Suprapubic skin (tissue), 4 donors: ENCODE results near the gene C1orf87. TPM values are rescaled to one million over a fixed set of nuclear protein-coding genes. Genes with fewer than 3 reads are reported as not detected.

Experiments used
- DNase-seq, 2 donors: peaks; one replicate each; pipeline ENCODE4 v3.0.0-alpha.2; 2019; ENCODE audit warnings: low spot score in 2 of 2
- H3K27ac ChIP-seq: fragments of 200-600 bp; sonication (generic); one replicate; pipeline ENCODE4 v1.5.1; 2019
- H3K27me3 ChIP-seq: fragments of 200-600 bp; sonication (generic); one replicate; pipeline ENCODE4 v1.5.1; 2019
- H3K36me3 ChIP-seq: fragments of 200-600 bp; sonication (generic); one replicate; pipeline ENCODE4 v1.5.1; 2019
- H3K4me1 ChIP-seq: fragments of 200-600 bp; sonication (generic); one replicate; pipeline ENCODE4 v1.5.1; 2019
- H3K4me3 ChIP-seq: fragments of 200-600 bp; sonication (generic); one replicate; pipeline ENCODE4 v1.5.1; 2019; ENCODE audit warnings: mild to moderate bottlenecking
- H3K9me3 ChIP-seq: fragments of 200-600 bp; sonication (generic); one replicate; pipeline ENCODE4 v1.5.1; 2019
- EP300 ChIP-seq: sonication (generic); formaldehyde crosslinking; IDR thresholded peaks from one replicate; pipeline ENCODE4 v1.6.1; 2017; ENCODE audit warnings: antibody characterized with exemption
- POLR2A ChIP-seq, 2 donors: fragments of 450-650 bp; IDR thresholded peaks; one replicate each; pipeline ENCODE4 v1.6.1; 2017; ENCODE audit warnings: antibody characterized with exemption in 2 of 2, mild to moderate bottlenecking in 2 of 2, moderate library complexity in 2 of 2
- POLR2AphosphoS5 ChIP-seq, 3 donors: sonication (generic); formaldehyde crosslinking; IDR thresholded peaks; one replicate each; pipeline ENCODE4 v1.6.1; 2017; ENCODE audit warnings: antibody characterized with exemption in 3 of 3
- WGBS: methylation state at CpG from one replicate; pipeline ENCODE4 v1.1.5; 2018; 5-methylcytosine and 5-hydroxymethylcytosine counted together
- total RNA-seq, 4 donors: library from RNA; depleted of rRNA; stranded (reverse); fragments of >200 nt; gene quantifications; one replicate each; pipeline ENCODE4 v1.1.0, GENCODE V29; 2016
- TF ChIP-seq, protein P1 (sequence below), 2 donors: fragments of 200-600 bp in 1 of 2; fragments of 450-650 bp in 1 of 2; sonication (generic) in 1 of 2; IDR thresholded peaks; one replicate each; pipeline ENCODE4 v1.5.1; 2016 to 2019; ENCODE audit warnings: antibody characterized with exemption in 2 of 2, mild to moderate bottlenecking in 1 of 2, moderate library complexity in 1 of 2

C1orf87 gene
- total RNA-seq, 4 donors from 2014 or later = not detected

DNA sequence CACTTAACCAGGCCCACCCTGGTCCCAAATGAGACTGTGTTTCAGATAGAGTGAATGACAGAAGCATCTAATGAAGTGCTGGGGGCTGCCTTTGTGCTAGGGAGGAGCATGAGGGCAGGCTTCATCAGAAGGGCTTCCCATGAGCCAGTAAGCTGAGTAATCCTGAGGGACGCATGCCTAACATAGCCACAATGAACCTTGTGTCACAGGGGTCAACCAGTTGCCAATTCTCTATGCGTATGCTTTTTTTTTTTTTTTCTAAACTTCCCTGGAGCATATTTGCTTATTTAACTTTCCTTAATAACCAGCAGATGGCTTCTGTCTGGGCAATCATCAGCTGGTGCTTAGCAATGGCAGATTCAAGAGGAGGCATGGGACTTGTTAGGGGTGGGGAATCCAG is 121.5 kb downstream of the C1orf87 start:
- WGBS = 58% methylated on average over 2 of the region's 2 CpGs

DNA sequence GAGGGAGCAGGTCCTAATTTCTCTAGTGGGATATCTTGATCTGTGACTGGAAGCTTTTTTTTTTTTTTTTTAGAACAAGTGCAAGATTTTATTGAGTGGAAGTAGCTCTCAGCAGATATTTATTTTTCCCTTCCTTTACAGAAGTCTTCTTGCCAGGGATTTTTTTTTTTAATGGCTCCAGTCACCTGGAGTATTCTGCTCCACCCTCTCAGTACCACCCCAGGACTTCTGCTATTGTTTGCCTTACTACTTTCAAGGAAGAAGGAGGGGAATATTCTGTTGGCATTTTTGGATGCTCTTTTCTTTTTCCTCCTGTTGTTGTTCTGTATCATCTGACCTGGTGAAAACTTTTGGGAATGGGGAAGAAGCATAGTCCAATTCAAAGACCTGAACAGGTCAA is 123.9 kb downstream of the C1orf87 start:
- Histone ChIP-seq H3K9me3 (no peaks in the 10 kb centered on the region), H3K36me3 (no peaks in the 10 kb centered on the region), H3K4me1 (peaks cover 2% of the 10 kb centered on the region), H3K4me3 (no peak overlapping the region), H3K27me3 (no peaks in the 10 kb centered on the region), H3K27ac (no peak overlapping the region)
- TF ChIP-seq EP300 (no peak), POLR2A (IDR thresholded peaks at IDR 0.05) (no peak)
- DNase-seq = no peak

More for the DNA sequence above, 121.5 kb downstream of the C1orf87 start:
- no peaks in the 10 kb centered on the region for H3K9me3 ChIP-seq
- H3K36me3 ChIP-seq = no peaks in the 10 kb centered on the region
- DNase-seq = no peak
- H3K27ac ChIP-seq = no peak overlapping the region
- no peaks in the 10 kb centered on the region for H3K27me3 ChIP-seq
- H3K4me3 ChIP-seq = no peak overlapping the region
- TF ChIP-seq POLR2A (IDR thresholded peaks at IDR 0.05) (no peak), EP300 (no peak), POLR2AphosphoS5 (IDR thresholded peaks at IDR 0.05) (no peak)
- TF ChIP-seq, protein P1, sequence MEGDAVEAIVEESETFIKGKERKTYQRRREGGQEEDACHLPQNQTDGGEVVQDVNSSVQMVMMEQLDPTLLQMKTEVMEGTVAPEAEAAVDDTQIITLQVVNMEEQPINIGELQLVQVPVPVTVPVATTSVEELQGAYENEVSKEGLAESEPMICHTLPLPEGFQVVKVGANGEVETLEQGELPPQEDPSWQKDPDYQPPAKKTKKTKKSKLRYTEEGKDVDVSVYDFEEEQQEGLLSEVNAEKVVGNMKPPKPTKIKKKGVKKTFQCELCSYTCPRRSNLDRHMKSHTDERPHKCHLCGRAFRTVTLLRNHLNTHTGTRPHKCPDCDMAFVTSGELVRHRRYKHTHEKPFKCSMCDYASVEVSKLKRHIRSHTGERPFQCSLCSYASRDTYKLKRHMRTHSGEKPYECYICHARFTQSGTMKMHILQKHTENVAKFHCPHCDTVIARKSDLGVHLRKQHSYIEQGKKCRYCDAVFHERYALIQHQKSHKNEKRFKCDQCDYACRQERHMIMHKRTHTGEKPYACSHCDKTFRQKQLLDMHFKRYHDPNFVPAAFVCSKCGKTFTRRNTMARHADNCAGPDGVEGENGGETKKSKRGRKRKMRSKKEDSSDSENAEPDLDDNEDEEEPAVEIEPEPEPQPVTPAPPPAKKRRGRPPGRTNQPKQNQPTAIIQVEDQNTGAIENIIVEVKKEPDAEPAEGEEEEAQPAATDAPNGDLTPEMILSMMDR (IDR thresholded peaks at IDR 0.05) = no peak
- peaks cover 2% of the 10 kb centered on the region for H3K4me1 ChIP-seq

DNA sequence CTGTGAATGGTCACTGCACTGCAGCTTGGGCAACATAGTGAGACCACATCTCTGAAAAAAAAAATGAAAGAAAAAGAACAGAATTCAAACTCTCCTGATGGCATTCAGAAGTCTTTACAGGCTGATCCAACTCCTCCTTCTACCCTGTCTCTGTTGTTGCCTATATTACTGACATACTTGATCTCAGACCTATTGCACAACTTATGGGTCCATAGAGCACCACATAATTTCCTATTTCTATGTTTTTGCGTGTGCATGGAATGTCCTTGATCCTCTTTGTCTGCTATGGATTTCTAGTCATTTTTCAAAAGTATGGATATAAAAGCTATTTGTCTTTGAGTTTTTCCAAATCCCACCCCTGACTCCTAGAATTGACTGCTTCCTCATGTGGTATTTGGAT is 124.6 kb downstream of the C1orf87 start:
- no peak for DNase-seq
- no peak overlapping the region for H3K4me3 ChIP-seq
- 58% methylated on average over 1 of the region's 1 CpG for WGBS
- TF ChIP-seq POLR2A (IDR thresholded peaks at IDR 0.05) = no peak
- TF ChIP-seq, protein P1 (IDR thresholded peaks at IDR 0.05) = no peak
- no peak overlapping the region for H3K27ac ChIP-seq
- no peaks in the 10 kb centered on the region for H3K36me3 ChIP-seq
- no peaks in the 10 kb centered on the region for H3K27me3 ChIP-seq
- H3K9me3 ChIP-seq = no peaks in the 10 kb centered on the region
- peaks cover 2% of the 10 kb centered on the region for H3K4me1 ChIP-seq

DNA sequence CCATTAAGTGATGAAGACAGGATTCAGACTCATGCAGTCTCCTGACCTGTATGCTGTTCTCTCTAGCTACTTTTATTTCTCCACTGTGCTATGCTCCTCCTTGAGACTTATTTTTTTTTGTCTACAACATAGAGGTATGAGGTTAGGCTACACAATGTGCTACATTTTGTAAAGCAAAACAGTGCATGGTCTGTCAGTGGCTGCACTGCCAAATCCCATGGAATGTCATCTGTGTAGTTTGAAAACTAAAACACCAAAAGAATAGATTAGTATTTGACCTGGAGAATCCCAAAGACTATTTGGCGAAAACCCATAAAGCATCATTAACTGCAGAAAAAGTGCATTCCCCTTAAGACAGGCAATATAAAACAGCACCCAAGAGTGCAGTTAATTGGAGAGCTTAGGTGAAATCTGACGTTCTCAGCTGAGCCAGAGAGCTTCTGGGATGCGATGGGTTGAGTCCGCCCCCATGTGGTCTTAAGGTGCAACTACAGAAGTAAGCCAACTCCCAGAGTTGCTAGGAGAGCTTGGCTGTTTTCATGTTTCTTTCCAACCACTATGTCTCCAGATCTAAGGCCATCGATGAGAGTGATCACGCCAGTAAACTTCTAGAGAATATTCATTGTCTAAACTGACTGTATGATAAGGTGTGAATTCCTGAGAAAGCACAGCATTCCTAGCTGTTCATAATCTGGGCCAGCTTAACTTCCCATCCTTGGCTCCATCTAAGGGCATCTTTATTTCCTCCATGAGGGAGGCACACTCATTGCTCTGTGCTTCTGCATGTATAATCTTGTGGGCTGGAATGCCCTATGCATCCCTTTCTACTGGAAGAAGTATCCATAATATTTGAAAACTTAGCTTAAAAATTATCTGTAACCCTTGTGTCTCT is 126.3 kb downstream of the C1orf87 start:
- H3K27me3 ChIP-seq = no peaks in the 10 kb centered on the region
- DNase-seq = no peak
- H3K4me1 ChIP-seq = peaks cover 2% of the 10 kb centered on the region
- no peaks in the 10 kb centered on the region for H3K36me3 ChIP-seq
- no peak overlapping the region for H3K27ac ChIP-seq
- TF ChIP-seq POLR2AphosphoS5 (IDR thresholded peaks at IDR 0.05) = no peak
- TF ChIP-seq, protein P1 (IDR thresholded peaks at IDR 0.05) = peak; percentile 76 to 90
- no peak for TF ChIP-seq EP300
- TF ChIP-seq POLR2A (IDR thresholded peaks at IDR 0.05) = no peak
- no peak overlapping the region for H3K4me3 ChIP-seq
- 5% methylated on average over 6 of the region's 6 CpGs for WGBS
- no peaks in the 10 kb centered on the region for H3K9me3 ChIP-seq

DNA sequence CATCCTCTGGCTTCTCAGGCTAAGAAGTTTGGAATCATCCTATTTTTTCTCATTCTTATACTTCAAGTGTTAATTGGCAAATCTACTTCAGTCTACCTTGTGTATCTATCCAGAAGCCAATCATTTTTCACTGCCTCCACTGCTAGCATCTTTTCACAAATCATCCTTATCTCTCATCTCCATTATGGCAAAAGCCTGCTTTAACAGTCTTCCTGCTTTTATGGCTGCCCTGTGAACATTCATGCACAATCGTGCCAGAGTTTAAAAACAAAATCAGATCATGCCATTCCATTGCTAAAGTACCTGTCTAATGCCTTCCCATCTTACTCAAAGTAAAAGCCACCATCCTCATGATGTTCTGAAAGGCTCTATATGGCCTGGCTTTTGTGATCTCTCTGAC is 127.8 kb downstream of the C1orf87 start:
- Histone ChIP-seq H3K4me3 (no peak overlapping the region), H3K9me3 (no peaks in the 10 kb centered on the region), H3K27ac (no peak overlapping the region), H3K27me3 (no peaks in the 10 kb centered on the region), H3K4me1 (peaks cover 2% of the 10 kb centered on the region), H3K36me3 (no peaks in the 10 kb centered on the region)
- WGBS = 11% methylated on average over 1 of the region's 1 CpG
- no peak for DNase-seq
- TF ChIP-seq EP300 (no peak), POLR2A (IDR thresholded peaks at IDR 0.05) (no peak), POLR2AphosphoS5 (IDR thresholded peaks at IDR 0.05) (no peak)
- TF ChIP-seq, protein P1 (IDR thresholded peaks at IDR 0.05) = no peak

Other genes with a start within 250 kb of the C1orf87 start
- gene CYP2J2, start 147.0 kb downstream of the C1orf87 start, total RNA-seq = 10 to 100 TPM in 3 of 4 donors, 1 to 10 TPM in 1; 5.5 to 16.9 (median 14.8) TPM